ENCODE measurements around the gene KLK6.

- no peak for TF ChIP-seq CTCF (conservative IDR thresholded peaks at IDR 0.05; ENCODE audit: low read depth, low read length)
- TF ChIP-seq EZH2phosphoT487 (IDR thresholded peaks at IDR 0.05; ENCODE audit: borderline replicate concordance, low read length) = no peak
- TF ChIP-seq EZH2 (IDR thresholded peaks at IDR 0.05; ENCODE audit: low read length, unreplicated experiment) = no peak
Observed at GRCh38 chr19:50975766-50976165, 6.4 kb upstream of the KLK6 start.

All from PC-3 (cell line).